ENCODE results near the gene WFDC2.

WFDC2 gene

DNA sequence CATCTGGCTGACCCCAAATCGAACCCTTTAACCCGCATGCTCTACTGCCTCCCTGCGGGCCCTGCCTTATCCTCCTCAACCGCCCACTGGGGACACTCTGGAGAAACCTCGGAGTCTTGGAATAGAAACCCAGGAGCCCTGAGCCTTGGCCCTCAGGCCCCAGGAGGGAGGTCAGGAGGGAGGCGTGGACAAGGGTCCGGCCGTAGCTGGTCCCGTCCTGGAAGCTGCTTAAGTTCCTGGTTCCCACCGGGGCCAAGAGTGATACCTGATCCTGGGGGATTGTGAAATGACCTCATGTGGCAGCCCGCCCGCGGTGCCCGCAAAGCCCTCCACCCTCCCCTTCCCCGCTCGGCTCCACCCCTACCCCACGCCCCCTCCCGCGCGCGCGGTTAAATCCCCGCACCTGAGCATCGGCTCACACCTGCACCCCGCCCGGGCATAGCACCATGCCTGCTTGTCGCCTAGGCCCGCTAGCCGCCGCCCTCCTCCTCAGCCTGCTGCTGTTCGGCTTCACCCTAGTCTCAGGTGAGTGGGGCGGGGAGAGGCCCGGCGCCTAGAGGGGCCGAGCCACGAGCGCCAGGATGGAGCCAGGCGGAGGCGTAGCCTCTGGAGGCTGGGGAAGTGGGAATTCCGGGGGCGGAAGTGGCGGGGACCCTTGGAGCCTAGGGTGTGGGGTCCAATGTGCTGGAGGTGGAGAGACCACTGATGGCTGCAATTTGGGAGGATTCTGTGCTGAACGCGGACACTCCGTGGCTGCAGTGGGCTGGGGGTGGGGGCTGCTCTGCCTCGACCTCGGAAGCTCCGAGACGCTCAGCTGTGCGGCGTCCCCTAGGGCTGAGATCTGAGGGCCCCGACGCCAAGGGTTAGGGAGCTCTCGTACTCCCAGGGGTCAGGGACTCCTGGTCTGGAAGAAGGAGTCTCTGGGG lies at the start of gene WFDC2:
TSS of gene WFDC2 (plus strand) at position 418 of the 926 bp plus-strand sequence. CDS start at position 447, 29 bp downstream.
- FAIRE-seq: no peak

DNA sequence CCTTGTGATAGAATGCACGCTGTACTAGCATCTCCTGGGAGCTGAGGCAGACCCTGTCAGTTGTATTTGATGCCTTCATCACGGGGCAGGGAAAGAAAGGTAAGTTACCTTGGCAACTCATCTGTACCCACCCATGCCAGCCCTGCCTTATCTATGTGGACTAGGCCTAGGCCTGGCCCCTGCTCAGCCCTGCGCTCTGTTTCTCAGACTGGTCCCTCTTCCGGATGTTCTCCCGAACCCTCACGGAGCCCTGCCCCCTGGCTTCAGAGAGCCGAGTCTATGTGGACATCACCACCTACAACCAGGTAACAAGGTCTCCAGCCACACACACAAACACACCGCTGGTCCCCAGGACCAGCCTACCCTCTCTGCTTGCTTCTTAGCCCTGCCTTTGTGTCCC lies 49.4 kb upstream of the WFDC2 start:
- no peak for FAIRE-seq

- FAIRE-seq: no peak
These were observed 45.9 kb upstream of the WFDC2 start for GRCh38 chr20:45423700-45424099.

DNA sequence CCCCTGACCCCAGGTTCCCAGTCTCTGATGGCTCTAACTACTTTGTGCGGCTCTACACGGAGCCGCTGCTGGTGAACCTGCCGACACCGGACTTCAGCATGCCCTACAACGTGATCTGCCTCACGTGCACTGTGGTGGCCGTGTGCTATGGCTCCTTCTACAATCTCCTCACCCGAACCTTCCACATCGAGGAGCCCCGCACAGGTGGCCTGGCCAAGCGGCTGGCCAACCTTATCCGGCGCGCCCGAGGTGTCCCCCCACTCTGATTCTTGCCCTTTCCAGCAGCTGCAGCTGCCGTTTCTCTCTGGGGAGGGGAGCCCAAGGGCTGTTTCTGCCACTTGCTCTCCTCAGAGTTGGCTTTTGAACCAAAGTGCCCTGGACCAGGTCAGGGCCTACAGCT lies 44.0 kb upstream of the WFDC2 start:
- no peak for FAIRE-seq

DNA sequence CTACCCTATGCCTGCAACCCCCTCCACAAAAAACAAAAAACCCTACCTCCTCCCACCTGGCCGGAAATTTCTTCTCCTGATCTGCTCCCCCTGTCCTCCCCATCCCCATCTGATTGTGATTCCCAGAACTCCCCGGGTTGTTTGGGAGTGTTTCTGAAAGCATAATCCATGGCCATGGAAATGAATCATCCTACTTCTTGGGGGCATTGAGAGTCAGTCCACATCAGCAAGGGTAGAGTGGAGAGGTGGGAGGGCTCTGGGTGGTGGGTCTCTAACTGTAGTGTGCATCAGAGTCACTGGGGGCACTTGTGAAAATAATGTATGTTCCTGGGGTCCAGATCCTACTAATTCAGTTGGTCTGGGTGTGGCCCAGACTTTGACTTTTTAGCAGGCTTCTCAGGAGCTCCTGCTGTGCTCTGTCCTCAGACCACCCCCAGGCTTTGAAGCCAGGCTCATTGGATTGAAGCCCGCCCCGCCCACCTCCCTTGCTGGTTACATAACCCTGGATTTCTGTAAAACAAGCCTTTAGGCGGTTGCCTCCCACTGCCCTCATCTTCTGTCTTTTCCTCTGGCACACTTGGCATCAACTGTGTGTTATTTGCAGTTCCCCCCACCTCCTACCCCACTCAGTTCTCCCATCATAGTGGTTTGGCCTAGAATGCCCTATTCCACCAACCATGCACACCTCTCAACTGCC lies 43.1 kb upstream of the WFDC2 start:
- FAIRE-seq: no peak

GRCh38 chr20:45427236-45428149 lies 42.1 kb upstream of the WFDC2 start:
- FAIRE-seq: no peak

DNA sequence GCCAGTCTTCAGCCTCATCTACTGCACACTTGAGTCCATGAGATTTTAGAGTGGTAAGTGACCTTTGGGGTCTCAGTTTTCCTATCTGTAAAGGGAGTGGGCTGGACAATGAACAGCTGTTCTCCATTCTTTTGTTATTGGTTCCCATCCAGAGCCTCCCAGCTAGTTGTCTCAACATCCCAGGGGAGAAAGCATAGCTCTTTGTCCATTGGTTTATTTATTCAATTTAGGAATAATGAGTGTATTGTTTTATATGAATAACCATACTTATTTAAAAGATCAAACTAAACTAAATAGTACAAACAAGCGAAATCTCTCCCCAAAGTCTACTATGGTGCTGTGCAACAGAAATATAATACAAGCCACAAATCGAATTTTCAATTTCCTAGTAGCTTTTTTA lies 39.9 kb upstream of the WFDC2 start:
- no peak for FAIRE-seq

DNA sequence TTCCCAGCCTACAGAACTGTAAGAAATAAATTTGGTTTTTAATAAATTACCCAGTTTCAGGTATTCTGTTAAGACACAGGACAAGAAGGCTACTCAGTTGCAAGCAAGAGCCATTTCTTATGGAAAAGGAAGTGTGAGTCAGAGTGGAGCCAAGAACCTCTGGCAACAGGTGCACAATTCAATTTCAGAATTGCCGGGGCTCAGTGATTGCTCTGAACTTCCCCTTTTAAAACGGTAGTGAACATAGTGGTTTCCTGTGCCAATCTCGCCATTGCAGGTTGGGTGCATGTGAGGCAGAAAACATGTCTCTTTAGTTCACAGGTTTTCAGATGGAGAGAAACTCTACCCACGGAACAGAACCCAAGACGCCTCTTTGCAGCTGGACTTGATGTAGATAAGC lies 37.3 kb upstream of the WFDC2 start:
- FAIRE-seq: no peak

DNA sequence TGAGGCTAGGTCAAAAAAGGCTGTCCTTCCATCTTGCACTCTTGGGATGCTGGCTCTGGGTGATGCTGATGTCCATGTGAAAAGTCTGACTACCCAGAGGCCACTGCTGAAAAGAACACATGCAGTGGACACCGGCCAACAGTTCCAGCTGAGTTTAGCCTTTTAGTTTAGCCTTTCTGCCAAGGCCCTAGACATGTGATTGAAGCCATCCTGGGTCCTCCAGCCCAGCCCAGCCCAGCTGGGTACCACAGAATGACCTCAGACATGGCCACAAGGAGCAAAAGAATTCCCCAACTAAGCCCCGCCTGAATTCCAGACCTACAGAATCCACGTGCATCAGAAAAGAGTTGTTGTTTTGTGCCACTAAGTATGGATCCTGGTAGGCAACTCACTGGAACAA lies 36.2 kb upstream of the WFDC2 start:
- FAIRE-seq: no peak

- no peak for FAIRE-seq
These were observed 35.6 kb upstream of the WFDC2 start for GRCh38 chr20:45433976-45434375.

GRCh38 chr20:45436732-45437485 lies 32.6 kb upstream of the WFDC2 start:
- no peak for FAIRE-seq

- no peak for FAIRE-seq
These were observed 29.1 kb upstream of the WFDC2 start for GRCh38 chr20:45440424-45440823.

GRCh38 chr20:45440891-45441685 lies 28.5 kb upstream of the WFDC2 start:
- FAIRE-seq: no peak

DNA sequence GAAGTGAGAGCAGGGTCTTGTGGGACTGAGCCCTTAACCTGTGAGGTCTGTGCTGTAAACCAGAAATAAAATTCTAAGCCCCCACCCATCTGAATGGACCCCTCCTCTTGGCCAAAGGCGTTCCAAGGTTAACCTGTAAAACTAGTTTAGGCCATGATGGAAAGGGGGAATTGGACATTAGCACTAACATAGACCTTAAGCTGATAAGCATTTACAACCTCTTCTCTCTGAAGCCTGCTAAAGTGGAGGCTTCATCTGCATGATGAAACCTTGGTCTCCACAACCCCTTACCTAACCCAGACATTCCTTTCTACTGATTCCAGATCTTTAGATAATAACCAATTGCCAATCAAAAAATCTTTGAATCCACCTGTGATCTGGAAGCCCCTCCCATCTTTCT lies 27.8 kb upstream of the WFDC2 start:
- FAIRE-seq: no peak

DNA sequence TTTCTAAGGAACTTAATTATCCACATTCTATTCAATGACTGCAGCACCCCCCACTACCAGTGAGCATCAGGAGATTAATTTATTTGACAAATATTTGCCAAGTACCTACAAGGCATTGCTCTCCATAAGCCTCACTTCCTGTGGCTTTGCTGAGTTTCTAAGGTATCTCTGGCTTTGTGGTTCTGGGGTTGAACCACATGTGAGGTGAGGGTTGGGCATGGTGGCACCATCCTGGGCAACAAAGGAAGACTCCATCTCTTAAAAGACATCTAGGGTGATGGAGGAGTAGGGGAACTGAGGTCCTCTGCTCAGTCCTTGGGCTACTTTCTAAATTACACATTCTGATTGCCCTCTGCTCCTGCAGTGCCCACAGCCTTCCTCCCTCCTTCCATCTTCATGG lies 25.5 kb upstream of the WFDC2 start:
- no peak for FAIRE-seq

DNA sequence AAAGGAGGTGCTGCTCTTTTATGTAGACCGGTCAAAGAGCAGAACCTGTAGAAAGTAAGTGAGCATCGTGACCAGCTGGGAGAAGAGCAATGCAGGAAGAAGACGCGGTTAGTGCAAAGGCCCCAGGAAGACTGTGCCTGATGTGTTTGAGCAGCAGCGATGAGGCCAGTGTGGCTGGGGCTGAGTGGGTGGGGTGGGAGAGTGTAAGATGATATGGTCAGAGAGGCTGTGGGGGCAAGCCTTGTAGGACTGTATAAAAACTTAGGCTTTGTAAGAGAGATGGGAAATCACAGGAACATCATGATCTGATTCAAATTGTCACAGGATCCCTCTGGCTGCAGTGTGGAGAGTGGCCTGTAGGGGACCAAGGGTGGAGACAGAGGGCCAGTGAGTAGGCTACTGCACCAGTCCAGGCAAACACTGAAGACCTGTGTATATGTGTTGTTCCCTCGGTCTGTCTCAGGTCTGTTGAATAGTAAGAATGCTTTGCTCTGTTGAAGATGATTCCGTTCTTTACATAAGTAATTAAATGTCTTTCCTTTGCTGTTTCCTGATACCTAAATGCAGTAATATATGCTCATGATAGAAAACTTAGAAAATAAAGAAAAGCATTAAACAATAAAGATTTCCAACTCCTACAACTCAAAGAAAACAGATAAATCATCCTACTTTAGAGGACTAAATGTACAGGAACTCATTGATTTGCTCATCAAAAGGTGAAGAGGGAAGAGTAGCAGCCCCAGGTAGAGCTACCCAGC lies 23.6 kb upstream of the WFDC2 start:
- FAIRE-seq: no peak

DNA sequence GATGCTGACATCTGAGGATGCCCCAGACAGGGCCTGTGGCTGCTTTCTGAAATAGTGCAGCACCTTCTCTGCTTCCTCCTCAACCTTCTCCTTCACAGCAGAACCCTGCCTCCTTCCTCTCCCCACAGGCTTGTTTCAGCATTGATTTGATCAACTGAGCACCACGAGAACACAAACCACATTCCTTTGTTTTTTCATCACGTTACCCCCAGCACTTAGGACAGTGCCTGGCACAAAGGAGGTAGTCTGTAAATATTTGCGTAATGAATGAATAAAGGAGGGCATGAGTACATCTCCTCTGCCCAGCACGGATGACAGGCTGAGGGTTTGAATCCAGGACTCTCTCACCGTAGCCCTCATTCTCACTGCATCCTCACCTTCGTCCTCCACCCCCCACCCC lies 21.3 kb upstream of the WFDC2 start:
- no peak for FAIRE-seq

- no peak for FAIRE-seq
These were observed 20.0 kb upstream of the WFDC2 start for GRCh38 chr20:45449528-45449927.

- FAIRE-seq: no peak
These were observed 19.3 kb upstream of the WFDC2 start for GRCh38 chr20:45450097-45450818.

GRCh38 chr20:45452238-45452637 lies 17.3 kb upstream of the WFDC2 start:
- FAIRE-seq: no peak

Measured in colon (tissue), 2 donors.